HEK293T (cell line): Measurements from ENCODE around the gene ITGA1.

ENCODE experiments used
- CTCF ChIA-PET: fragments of 350-600 bp; formaldehyde crosslinking; extraction: SDS; loops from one replicate; lab custom pipeline; 2021; ENCODE audit warnings: antibody characterized with exemption, inconsistent platforms; lab: Yijun Ruan, JAX
- POLR2A ChIA-PET: fragments of 350-600 bp; formaldehyde crosslinking; extraction: SDS; loops from one replicate; lab custom pipeline; 2020; ENCODE audit warnings: antibody characterized with exemption, inconsistent platforms; lab: Yijun Ruan, JAX
- DNase-seq: peaks from one replicate; pipeline ENCODE4 v3.0.0; 2012; ENCODE audit warnings: mixed read lengths; ENCODE audit errors: extremely low spot score
- ARNT ChIP-seq: fragments of 450-650 bp; IDR thresholded peaks from 2 replicates; pipeline ENCODE4 v1.6.1; 2017; ENCODE audit warnings: mild to moderate bottlenecking
- BHLHE40 ChIP-seq: fragments of 450-650 bp; IDR thresholded peaks from 2 replicates; pipeline ENCODE4 v1.6.1; 2016; ENCODE audit warnings: mild to moderate bottlenecking, moderate library complexity, borderline replicate concordance
- CTBP1 ChIP-seq: fragments of 450-650 bp; IDR thresholded peaks from 2 replicates; pipeline ENCODE4 v1.6.1; 2016; ENCODE audit warnings: borderline replicate concordance
- ELF4 ChIP-seq: fragments of 450-650 bp; IDR thresholded peaks from 2 replicates; pipeline ENCODE4 v1.6.1; 2017; ENCODE audit warnings: antibody characterized with exemption
- FOXA1 ChIP-seq: fragments of 450-650 bp; IDR thresholded peaks from 2 replicates; pipeline ENCODE4 v1.6.1; 2016; ENCODE audit warnings: mild to moderate bottlenecking
- FOXK2 ChIP-seq: fragments of 450-650 bp; IDR thresholded peaks from 2 replicates; pipeline ENCODE4 v1.6.1; 2016; ENCODE audit warnings: mild to moderate bottlenecking
- FOXM1 ChIP-seq: fragments of 450-650 bp; IDR thresholded peaks from 2 replicates; pipeline ENCODE4 v1.6.1; 2017; ENCODE audit warnings: mild to moderate bottlenecking, borderline replicate concordance
- HDGF ChIP-seq: fragments of 450-650 bp; IDR thresholded peaks from 2 replicates; pipeline ENCODE4 v1.6.1; 2017; ENCODE audit warnings: antibody characterized with exemption, borderline replicate concordance
- L3MBTL2 ChIP-seq: fragments of 450-650 bp; conservative IDR thresholded peaks from 2 replicates; pipeline ENCODE4 v1.6.1; 2016; ENCODE audit warnings: mild to moderate bottlenecking
- LEF1 ChIP-seq: fragments of 450-650 bp; IDR thresholded peaks from 2 replicates; pipeline ENCODE4 v1.6.1; 2017; ENCODE audit warnings: mild to moderate bottlenecking, borderline replicate concordance
- NFRKB ChIP-seq: fragments of 450-650 bp; IDR thresholded peaks from 2 replicates; pipeline ENCODE4 v1.6.1; 2016; ENCODE audit warnings: mild to moderate bottlenecking, moderate library complexity
- SP1 ChIP-seq: fragments of 450-650 bp; IDR thresholded peaks from 2 replicates; pipeline ENCODE4 v1.6.1; 2017
- SUZ12 ChIP-seq: fragments of 450-650 bp; IDR thresholded peaks from 2 replicates; pipeline ENCODE4 v1.6.1; 2016; ENCODE audit warnings: mild to moderate bottlenecking
- TARDBP ChIP-seq: fragments of 450-650 bp; IDR thresholded peaks from 2 replicates; pipeline ENCODE4 v1.6.1; 2016
- ZNF384 ChIP-seq: fragments of 450-650 bp; IDR thresholded peaks from 2 replicates; pipeline ENCODE4 v1.6.1; 2016
- TF ChIP-seq, protein P1 (sequence below): fragments of 450-650 bp; IDR thresholded peaks from 2 replicates; pipeline ENCODE4 v1.6.1; 2016

Gene ITGA1

DNA sequence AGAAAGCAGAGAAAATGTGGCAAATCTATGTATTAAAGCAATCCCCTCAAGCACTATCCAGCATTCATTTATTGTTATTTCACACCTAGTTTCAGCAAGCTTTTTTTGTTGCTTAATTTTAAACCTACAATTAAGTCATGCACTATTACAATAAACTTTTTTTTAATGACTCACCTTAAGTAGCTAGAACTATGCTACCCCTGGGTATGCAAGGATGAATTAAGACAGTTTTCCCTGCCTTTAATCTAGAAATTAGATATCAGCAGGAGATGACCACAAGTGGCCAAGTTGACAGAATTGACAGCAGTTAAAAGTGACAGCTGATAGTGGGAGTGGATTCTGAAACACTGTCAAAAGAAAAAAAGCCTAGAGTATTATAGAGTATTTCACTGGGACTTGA is 20.0 kb downstream of the ITGA1 start:
- TF ChIP-seq ELF4 = no peak
- TF ChIP-seq, protein P1, sequence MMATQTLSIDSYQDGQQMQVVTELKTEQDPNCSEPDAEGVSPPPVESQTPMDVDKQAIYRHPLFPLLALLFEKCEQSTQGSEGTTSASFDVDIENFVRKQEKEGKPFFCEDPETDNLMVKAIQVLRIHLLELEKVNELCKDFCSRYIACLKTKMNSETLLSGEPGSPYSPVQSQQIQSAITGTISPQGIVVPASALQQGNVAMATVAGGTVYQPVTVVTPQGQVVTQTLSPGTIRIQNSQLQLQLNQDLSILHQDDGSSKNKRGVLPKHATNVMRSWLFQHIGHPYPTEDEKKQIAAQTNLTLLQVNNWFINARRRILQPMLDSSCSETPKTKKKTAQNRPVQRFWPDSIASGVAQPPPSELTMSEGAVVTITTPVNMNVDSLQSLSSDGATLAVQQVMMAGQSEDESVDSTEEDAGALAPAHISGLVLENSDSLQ = 0 out of 2 replicates have a peak, but pooled peaks have one; percentile 24
- POLR2A ChIA-PET = no interaction called here
- CTCF ChIA-PET = interaction anchor here (0.6 kb wide), 1 partner anchor 19 kb away, joined by 4 read pairs; no protein-coding TSS in a partner anchor
- DNase-seq = no peak

DNA sequence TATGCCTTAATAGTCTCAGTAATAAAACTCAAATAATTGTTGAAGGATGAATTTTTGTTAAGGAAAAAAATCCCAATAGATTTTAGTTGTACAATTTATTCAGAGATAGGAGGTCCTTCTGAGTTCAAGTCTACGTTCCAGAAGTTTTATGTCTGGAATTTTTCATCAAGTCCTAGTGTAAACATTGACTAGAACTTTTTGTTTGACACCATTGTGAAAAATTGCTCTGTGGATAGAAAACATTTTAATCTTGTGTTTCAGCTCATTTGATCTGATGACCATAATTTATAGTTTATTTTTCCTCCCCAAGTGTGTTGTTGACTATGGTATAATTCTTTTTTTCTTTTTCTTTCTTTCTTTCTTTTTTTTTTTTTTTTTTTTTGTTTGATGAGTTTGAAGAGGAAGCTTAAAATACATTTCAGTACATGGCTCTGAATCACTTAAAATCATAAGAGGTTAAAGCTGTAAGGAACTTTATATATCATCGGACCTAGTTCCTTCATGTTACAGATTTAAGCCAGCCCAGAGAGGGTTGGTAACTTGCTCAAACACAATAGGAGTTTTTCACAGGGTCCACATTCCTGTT is 20.7 kb downstream of the ITGA1 start:
- TF ChIP-seq HDGF = no peak
- ChIA-PET POLR2A (interaction anchor here (1.1 kb wide), 1 partner anchor 9 kb away, joined by 3 read pairs; no protein-coding TSS in a partner anchor), CTCF (no interaction called here)

DNA sequence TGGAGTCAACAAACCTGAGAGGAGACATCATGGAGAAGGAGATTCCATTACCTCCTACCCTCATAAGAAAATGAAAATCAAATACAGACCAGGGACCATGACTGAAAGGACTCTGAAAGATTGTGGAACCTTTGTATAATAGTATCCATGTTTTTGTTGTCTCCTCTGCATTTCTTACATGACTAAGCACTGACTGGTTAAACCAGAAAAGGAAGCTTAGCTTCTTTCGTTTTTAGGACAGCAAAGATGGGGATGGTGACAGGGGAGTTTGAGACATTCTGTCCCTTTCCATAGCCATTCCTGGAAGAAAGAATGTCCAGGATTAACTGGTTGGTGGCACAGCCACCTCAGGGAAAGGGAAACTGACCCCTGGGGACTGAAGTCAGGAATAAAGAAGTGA is 22.2 kb downstream of the ITGA1 start:
- ChIA-PET POLR2A (no interaction called here), CTCF (interaction anchor here (1.2 to 1.4 kb wide), 2 partner anchors 22 to 117 kb away, joined by 3 read pairs; no protein-coding TSS in a partner anchor)
- DNase-seq = no peak
- TF ChIP-seq FOXM1 (no peak), ARNT (no peak), BHLHE40 (no peak), NFRKB (no peak), HDGF (no peak), CTBP1 (no peak), FOXK2 (no peak), TARDBP (no peak), SUZ12 (no peak), ZNF384 (no peak), FOXA1 (no peak), SP1 (no peak), LEF1 (no peak)
- TF ChIP-seq, protein P1 = no peak

More for the DNA sequence above, 20.7 kb downstream of the ITGA1 start:
- DNase-seq = no peak

DNA sequence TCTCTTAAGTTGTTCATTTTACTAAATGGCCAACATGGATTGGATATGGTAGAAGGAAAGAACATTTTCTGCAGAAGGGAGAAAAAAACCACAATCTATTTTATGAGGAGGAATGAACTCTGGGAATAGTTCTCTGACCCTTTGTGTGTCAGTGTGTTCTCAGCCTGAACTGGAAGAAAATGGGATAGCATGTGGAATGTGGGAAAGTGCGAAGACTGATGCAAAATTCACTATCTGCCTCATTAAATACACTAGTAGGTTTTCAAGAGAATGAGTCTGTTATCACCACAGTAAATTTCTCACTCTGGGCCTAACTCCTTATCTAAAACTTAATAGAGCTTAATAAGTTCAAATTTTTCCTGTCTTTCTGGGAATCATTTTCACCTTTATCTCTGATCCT is 22.7 kb downstream of the ITGA1 start:
- DNase-seq = no peak
- TF ChIP-seq SP1 (no peak), FOXM1 (no peak), ZNF384 (no peak), BHLHE40 (no peak), ARNT (no peak), HDGF (no peak), FOXA1 (no peak), CTBP1 (no peak), L3MBTL2 (no peak), NFRKB (no peak), ELF4 (no peak), SUZ12 (no peak), FOXK2 (no peak), LEF1 (no peak), TARDBP (no peak)
- TF ChIP-seq, protein P1 = no peak
- ChIA-PET CTCF (interaction anchor here (1.2 to 1.4 kb wide), 2 partner anchors 22 to 117 kb away, joined by 3 read pairs; no protein-coding TSS in a partner anchor), POLR2A (no interaction called here)

GRCh38 chr5:52811067-52811749 is 23.5 kb downstream of the ITGA1 start:
- no peak for DNase-seq
- CTCF ChIA-PET = interaction anchor here (0.8 to 1.2 kb wide), 2 partner anchors 21 to 104 kb away, joined by 3 read pairs; no protein-coding TSS in a partner anchor
- POLR2A ChIA-PET = interaction anchor here (1.4 to 1.6 kb wide), 2 partner anchors 10 to 12 kb away, joined by 5 read pairs; no protein-coding TSS in a partner anchor

More at GRCh38 chr5:52811067-52811749, 23.5 kb downstream of the ITGA1 start:
- TF ChIP-seq NFRKB = no peak
- TF ChIP-seq SUZ12 = no peak
- no peak for TF ChIP-seq HDGF
- TF ChIP-seq TARDBP = no peak
- TF ChIP-seq BHLHE40 = no peak
- TF ChIP-seq, protein P1 = no peak
- no peak for TF ChIP-seq FOXM1
- no peak for TF ChIP-seq ARNT
- no peak for TF ChIP-seq LEF1
- TF ChIP-seq CTBP1 = no peak
- no peak for TF ChIP-seq SP1
- TF ChIP-seq ELF4 = no peak
- TF ChIP-seq FOXA1 = no peak
